Left renal pelvis (tissue), 4 donors: ENCODE measurements around the gene SHROOM4. TPM values are rescaled to one million over a fixed set of nuclear protein-coding genes. Genes with fewer than 3 reads are reported as not detected.

Experiments
- DNase-seq, 4 donors: peaks; one replicate each; pipeline ENCODE4 v3.0.0-alpha.2; 2013; ENCODE audit warnings: low read depth in 4 of 4, low spot score in 3 of 4
- polyA plus RNA-seq, 4 donors: library from polyadenylated mRNA; unstranded; fragments of 120-200 nt; gene quantifications; one replicate each; pipeline ENCODE4 v1.2.1, GENCODE V29; 2013; ENCODE audit not compliant: insufficient read length in 4 of 4

The SHROOM4 gene
- polyA plus RNA-seq, 4 donors: 9.1 to 17.6 (median 16.5) TPM

DNA sequence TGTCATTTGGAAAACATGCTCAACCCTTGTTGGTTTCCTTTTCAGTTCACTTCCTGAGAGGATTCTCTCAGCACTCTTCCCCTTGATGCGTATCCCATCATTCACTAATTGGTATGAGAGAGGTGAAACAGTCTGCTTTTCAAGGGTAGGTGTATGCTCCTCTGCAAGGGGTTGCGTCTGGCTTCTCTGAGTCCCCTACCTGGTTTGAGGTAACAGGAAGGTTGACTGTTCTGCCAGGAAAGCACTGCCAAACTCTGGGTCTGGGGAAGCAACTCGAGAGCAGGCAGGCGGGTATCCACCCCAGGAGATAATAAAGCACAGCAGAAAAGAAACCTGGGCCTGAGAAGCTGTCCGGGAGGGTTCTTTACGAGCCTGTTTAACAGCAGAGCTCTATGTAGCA, 101.2 kb downstream of the SHROOM4 start:
- DNase-seq: no peak

- no peak for DNase-seq
Observed at GRCh38 chrX:50711907-50712306, 102.1 kb downstream of the SHROOM4 start.

DNA sequence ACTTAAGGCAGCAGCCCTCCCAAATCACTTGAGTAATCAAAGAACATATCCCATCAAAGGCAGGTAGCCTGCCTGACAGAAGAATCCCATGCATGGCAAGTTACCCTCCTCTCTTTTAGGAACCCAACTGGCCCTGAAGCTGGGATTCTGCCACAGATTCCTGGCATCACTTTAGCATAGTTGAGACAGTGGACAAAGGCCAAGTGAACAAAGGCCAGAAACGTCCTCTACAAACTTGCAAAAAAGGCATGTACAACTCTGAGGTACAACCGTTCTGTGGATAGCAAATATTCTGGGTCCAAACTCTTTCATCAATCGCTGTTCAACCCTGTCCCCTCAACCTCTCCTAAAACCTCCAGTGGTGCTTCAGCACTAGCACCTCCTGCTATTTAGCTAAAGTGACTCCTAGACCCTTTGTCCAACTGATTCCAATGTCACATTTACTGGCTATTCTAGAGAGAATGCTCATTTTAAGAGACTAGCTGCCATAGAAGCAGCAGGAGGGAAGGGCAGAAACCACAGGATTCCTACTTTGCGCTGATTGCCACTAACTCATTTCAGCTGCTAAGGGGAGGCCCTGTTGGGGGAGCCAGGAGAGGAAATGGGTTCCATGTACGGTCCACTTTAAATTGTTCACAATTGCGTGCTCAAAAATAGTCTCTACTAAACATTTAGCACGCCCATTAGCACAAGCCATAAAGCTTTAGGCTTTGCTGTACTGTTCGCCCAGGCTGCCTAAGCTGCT, 105.9 kb downstream of the SHROOM4 start:
- no peak for DNase-seq

GRCh38 chrX:50707405-50707804, 106.6 kb downstream of the SHROOM4 start:
- peak in 1 of 4 donors; percentile 23 for DNase-seq

DNA sequence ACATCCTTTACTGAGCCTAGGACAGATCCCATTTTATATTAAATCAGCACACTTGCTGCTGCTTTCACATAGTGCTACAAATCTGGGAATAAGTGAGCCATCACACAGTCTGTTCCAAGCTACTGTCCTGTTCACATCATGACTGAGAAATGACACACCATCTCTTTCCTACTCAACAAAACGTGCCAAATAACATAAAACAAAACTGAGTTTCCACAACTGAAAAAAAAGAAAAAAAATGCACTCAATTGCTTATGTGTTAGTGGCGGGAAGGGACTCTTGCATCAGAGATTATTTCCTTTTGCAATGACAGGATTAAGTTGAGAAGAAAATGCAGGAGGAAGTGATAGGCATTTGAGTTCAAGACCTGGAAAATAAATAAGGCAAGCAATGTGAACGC, 109.0 kb downstream of the SHROOM4 start:
- no peak for DNase-seq

GRCh38 chrX:50704360-50704759, 109.6 kb downstream of the SHROOM4 start:
- DNase-seq: no peak

DNA sequence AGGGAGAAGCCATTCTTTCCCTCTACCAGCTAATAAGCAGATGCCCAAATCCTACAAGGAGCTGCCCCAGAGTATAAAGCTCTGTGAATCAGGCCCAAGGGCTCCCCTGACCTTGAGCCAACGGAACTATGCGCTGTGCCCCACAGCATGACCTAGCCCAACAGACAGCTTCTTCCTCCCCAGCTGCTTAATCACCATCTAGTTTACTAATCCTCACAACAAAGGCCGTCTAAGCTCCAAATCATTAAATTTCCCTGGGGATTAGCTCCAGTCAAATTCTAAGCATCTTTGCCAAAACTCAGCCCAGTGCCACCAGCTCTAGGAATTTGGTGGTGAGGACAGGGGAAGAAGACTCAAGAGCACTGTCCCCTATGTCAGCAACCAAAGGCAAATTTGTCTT, 113.1 kb downstream of the SHROOM4 start:
- DNase-seq: no peak

DNA sequence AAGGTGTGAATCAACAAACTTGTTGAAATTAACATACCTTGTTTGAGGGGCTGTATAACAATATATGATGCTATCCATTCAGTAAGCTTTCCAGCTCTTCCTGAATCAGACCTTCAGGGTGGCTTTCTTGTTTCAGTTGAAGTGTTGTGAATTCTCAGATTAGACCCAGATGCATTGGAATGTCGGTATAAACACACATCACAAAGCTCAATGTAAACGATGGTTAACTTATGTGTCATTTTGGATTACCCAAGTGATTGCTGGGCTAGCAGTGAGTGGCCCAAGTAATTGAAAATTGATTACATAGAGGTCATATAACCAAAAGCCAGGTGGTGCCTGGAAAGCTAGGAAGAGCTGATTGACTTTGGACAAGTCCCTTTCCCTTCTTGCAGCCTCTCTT, 115.0 kb downstream of the SHROOM4 start:
- DNase-seq: no peak

DNA sequence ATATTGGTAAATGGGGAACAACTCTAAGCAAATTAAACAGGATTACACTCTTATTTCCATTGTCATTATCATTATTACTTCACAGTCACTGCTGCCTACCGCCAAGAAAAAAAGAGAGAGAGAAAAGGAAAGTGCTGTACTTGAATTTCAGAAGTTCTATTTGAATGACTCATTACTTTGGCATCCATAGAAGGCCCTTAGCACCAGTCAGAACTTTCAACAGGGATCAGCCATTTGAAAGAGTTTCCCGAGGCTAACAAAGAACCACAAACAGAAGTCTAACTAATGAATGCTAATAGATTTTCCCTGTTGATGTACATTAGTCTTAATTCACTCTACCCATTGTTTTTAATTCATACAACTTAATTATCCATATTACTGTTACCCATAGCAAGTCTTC, 116.3 kb downstream of the SHROOM4 start:
- DNase-seq: no peak

DNA sequence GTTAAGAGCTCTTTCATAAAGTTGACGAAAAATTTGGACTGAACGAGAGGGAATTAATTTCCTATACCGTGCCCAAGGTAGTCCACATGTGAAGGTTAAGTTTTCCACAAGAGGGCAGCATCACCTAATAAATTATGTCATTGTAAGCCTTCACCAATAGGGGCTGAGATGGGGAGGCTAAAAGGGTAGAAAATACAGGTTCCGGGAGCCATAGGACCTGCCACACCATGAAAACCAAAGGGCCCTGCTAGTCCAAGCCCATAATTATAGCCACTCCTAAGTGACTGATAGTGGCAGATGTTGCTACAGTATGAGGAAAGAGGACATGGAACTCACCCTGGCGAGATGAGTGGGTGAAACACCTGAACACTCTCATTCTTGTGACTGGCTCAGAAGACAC, 122.2 kb downstream of the SHROOM4 start:
- no peak for DNase-seq

DNA sequence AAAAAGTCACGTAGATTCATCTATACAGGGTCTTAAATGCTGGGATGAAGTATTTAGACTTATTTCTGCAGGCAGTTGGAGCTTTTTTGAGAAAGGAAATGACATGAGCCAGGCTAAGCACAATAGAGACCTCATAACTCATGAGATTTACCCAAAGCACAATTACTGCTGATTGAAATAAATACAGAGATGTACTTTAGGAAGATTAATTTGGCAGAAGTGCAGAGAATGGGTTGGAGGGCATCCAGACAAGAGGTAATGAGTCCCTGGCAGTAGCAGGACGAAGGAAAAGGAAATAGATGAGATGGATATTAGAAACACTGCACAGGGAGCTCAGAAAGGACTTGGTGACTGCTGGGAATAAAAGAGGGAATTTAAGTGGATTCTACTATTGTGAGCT, 129.1 kb downstream of the SHROOM4 start:
- no peak for DNase-seq

- DNase-seq: no peak
Observed at GRCh38 chrX:50680990-50681389, 133.0 kb downstream of the SHROOM4 start.

DNA sequence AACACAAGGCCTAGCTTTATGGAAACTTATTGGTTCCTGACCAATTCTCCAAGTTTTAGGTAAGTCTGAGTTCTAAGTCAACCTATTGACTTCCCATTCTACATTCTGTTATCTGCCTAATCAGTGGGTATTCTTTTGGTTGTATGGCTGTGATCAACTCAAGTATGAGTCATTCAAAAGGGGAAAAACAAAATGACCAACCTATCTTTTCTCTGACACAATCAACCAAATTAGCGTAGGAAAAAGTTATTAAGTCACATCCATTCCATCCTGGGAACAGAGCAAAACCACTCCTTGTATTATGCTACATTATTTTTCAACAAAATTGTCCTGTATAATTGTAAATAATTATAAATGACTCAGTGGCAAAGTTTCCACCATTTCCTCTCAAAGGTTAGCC, 136.2 kb downstream of the SHROOM4 start:
- DNase-seq: no peak

GRCh38 chrX:50671661-50672060, 142.3 kb downstream of the SHROOM4 start:
- DNase-seq: no peak

- no peak for DNase-seq
Observed at GRCh38 chrX:50668860-50669259, 145.1 kb downstream of the SHROOM4 start.

- no peak for DNase-seq
Observed at GRCh38 chrX:50648156-50648555, 165.8 kb downstream of the SHROOM4 start.

- DNase-seq: no peak
Observed at GRCh38 chrX:50644496-50644895, 169.5 kb downstream of the SHROOM4 start.

DNA sequence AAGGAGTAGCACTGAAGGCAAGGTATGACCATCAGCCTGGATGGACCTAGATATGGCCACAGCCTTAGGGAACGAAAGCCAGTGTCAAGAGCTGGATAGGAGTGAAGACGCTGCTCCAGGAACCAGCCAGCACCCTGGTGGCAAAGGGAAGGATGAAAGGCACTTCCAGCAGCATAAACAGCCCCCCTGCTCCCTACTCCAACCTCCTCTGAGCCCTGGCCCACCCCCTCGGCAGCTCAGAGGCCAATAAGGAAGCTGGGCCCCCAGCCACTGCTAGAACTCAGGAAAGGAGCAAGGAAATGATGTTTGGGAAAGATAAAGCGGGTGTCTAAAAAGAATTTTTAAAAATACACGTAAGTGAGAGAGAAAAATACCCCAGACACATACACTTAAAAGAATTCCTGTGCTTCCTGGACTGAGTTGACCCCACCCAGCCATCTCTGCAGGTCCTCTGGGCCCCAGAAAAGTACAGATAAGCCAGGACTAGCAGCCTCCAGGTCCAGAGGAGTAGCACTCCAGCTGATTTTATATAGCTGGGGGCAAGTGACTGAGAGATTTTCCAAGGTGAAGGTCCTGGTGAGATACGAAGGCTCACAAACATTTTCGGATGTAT, 170.4 kb downstream of the SHROOM4 start:
- DNase-seq: no peak

GRCh38 chrX:50638123-50638522, 175.9 kb downstream of the SHROOM4 start:
- DNase-seq: no peak

- DNase-seq: no peak
Observed at GRCh38 chrX:50635817-50636365, 178.1 kb downstream of the SHROOM4 start.

GRCh38 chrX:50635162-50635561, 178.8 kb downstream of the SHROOM4 start:
- DNase-seq: no peak

- no peak for DNase-seq
Observed at GRCh38 chrX:50629774-50630173, 184.2 kb downstream of the SHROOM4 start.
